Measurements from ENCODE around the gene PARD3B.

The PARD3B gene

GRCh38 chr2:204971206-204971907 is 426.1 kb downstream of the PARD3B start:
- no peak for DNase-seq

- no peak for DNase-seq
Observed at GRCh38 chr2:204972161-204972560, 426.9 kb downstream of the PARD3B start.

GRCh38 chr2:204972606-204973336 is 427.5 kb downstream of the PARD3B start:
- DNase-seq = no peak

GRCh38 chr2:204973616-204974015 is 428.3 kb downstream of the PARD3B start:
- DNase-seq = no peak

- no peak for DNase-seq
Observed at GRCh38 chr2:204974487-204974886, 429.2 kb downstream of the PARD3B start.

- DNase-seq = no peak
Observed at GRCh38 chr2:204977914-204978313, 432.6 kb downstream of the PARD3B start.

- DNase-seq = no peak
Observed at GRCh38 chr2:204982303-204982702, 437.0 kb downstream of the PARD3B start.

GRCh38 chr2:204984518-204984917 is 439.2 kb downstream of the PARD3B start:
- DNase-seq = no peak

GRCh38 chr2:204986641-204987040 is 441.4 kb downstream of the PARD3B start:
- no peak for DNase-seq

GRCh38 chr2:204988836-204989235 is 443.6 kb downstream of the PARD3B start:
- no peak for DNase-seq

GRCh38 chr2:204989877-204990276 is 444.6 kb downstream of the PARD3B start:
- no peak for DNase-seq

- DNase-seq = no peak
Observed at GRCh38 chr2:205001300-205001966, 456.2 kb downstream of the PARD3B start.

GRCh38 chr2:205002390-205002789 is 457.1 kb downstream of the PARD3B start:
- no peak for DNase-seq

- DNase-seq = no peak
Observed at GRCh38 chr2:205003288-205003687, 458.0 kb downstream of the PARD3B start.

GRCh38 chr2:205010196-205010595 is 464.9 kb downstream of the PARD3B start:
- DNase-seq = no peak

- DNase-seq = no peak
Observed at GRCh38 chr2:205011031-205011430, 465.8 kb downstream of the PARD3B start.

GRCh38 chr2:205012961-205013360 is 467.7 kb downstream of the PARD3B start:
- DNase-seq = no peak

- DNase-seq = no peak
Observed at GRCh38 chr2:205013586-205013985, 468.3 kb downstream of the PARD3B start.

GRCh38 chr2:205014201-205014600 is 468.9 kb downstream of the PARD3B start:
- no peak for DNase-seq

GRCh38 chr2:205017381-205017780 is 472.1 kb downstream of the PARD3B start:
- DNase-seq = no peak

- no peak for DNase-seq
Observed at GRCh38 chr2:205017912-205018311, 472.6 kb downstream of the PARD3B start.

- no peak for DNase-seq
Observed at GRCh38 chr2:205020673-205021072, 475.4 kb downstream of the PARD3B start.

- no peak for DNase-seq
Observed at GRCh38 chr2:205022841-205023240, 477.6 kb downstream of the PARD3B start.
